ENCODE measurements around the gene CCDC192. TPM values are rescaled to one million over a fixed set of nuclear protein-coding genes. Genes with fewer than 3 reads are reported as not detected.

CCDC192 gene
- total RNA-seq, 1 donor from 2014 or later = not detected

- no peak for DNase-seq (ENCODE audit: low spot score)
- intact Hi-C loops (cut with DNase I) = no loop called here
Observed at GRCh38 chr5:127930311-127930710, 227.1 kb downstream of the CCDC192 start.

- intact Hi-C loops (cut with DNase I) = no loop called here
- DNase-seq (ENCODE audit: low spot score) = no peak
Observed at GRCh38 chr5:127931396-127931795, 228.2 kb downstream of the CCDC192 start.

GRCh38 chr5:127933348-127933747, 230.2 kb downstream of the CCDC192 start:
- no peak for DNase-seq (ENCODE audit: low spot score)
- intact Hi-C loops (cut with DNase I) = no loop called here

- no peak for DNase-seq (ENCODE audit: low spot score)
- intact Hi-C loops (cut with DNase I) = no loop called here
Observed at GRCh38 chr5:127934791-127935256, 231.6 kb downstream of the CCDC192 start.

GRCh38 chr5:127935398-127935797, 232.2 kb downstream of the CCDC192 start:
- intact Hi-C loops (cut with DNase I) = no loop called here
- no peak for DNase-seq (ENCODE audit: low spot score)

- intact Hi-C loops (cut with DNase I) = no loop called here
- DNase-seq (ENCODE audit: low spot score) = no peak
Observed at GRCh38 chr5:127936439-127936972, 233.3 kb downstream of the CCDC192 start.

- DNase-seq (ENCODE audit: low spot score) = no peak
- intact Hi-C loops (cut with DNase I) = no loop called here
Observed at GRCh38 chr5:127938746-127939145, 235.6 kb downstream of the CCDC192 start.

- DNase-seq (ENCODE audit: low spot score) = no peak
- intact Hi-C loops (cut with DNase I) = no loop called here
Observed at GRCh38 chr5:127940854-127941253, 237.7 kb downstream of the CCDC192 start.

- intact Hi-C loops (cut with DNase I) = no loop called here
Observed at GRCh38 chr5:127941646-127942045, 238.5 kb downstream of the CCDC192 start.

GRCh38 chr5:127942246-127943060, 239.3 kb downstream of the CCDC192 start:
- intact Hi-C loops (cut with DNase I) = no loop called here
- no peak for DNase-seq (ENCODE audit: low spot score)

More at GRCh38 chr5:127941646-127942045, 238.5 kb downstream of the CCDC192 start:
- DNase-seq (ENCODE audit: low spot score) = no peak

GRCh38 chr5:127943061-127943371, 239.8 kb downstream of the CCDC192 start:
- intact Hi-C loops (cut with DNase I) = no loop called here
- no peak for DNase-seq (ENCODE audit: low spot score)

GRCh38 chr5:127944125-127944524, 240.9 kb downstream of the CCDC192 start:
- DNase-seq (ENCODE audit: low spot score) = no peak
- intact Hi-C loops (cut with DNase I) = no loop called here

GRCh38 chr5:127947941-127948340, 244.8 kb downstream of the CCDC192 start:
- intact Hi-C loops (cut with DNase I) = no loop called here

GRCh38 chr5:127950707-127951391, 247.7 kb downstream of the CCDC192 start:
- intact Hi-C loops (cut with DNase I) = no loop called here
- DNase-seq (ENCODE audit: low spot score) = no peak

More at GRCh38 chr5:127947941-127948340, 244.8 kb downstream of the CCDC192 start:
- no peak for DNase-seq (ENCODE audit: low spot score)

- no peak for DNase-seq (ENCODE audit: low spot score)
- intact Hi-C loops (cut with DNase I) = no loop called here
Observed at GRCh38 chr5:127951791-127952190, 248.6 kb downstream of the CCDC192 start.

GRCh38 chr5:127957183-127957582, 254.0 kb downstream of the CCDC192 start:
- intact Hi-C loops (cut with DNase I) = loop anchor here (5.0 kb wide), 1 partner anchor 125 kb away; the partner anchor contains the start of gene SLC12A2
- peak; percentile 76 for DNase-seq (ENCODE audit: low spot score)

- intact Hi-C loops (cut with DNase I) = loop anchor here (5.0 kb wide), 1 partner anchor 125 kb away; the partner anchor contains the start of gene SLC12A2
- DNase-seq (ENCODE audit: low spot score) = no peak
Observed at GRCh38 chr5:127957701-127958239, 254.6 kb downstream of the CCDC192 start.

GRCh38 chr5:127958421-127959011, 255.3 kb downstream of the CCDC192 start:
- no peak for DNase-seq (ENCODE audit: low spot score)
- intact Hi-C loops (cut with DNase I) = loop anchor here (5.0 kb wide), 1 partner anchor 124 kb away; the partner anchor contains the start of gene SLC12A2

GRCh38 chr5:127959152-127959764, 256.1 kb downstream of the CCDC192 start:
- no peak for DNase-seq (ENCODE audit: low spot score)

More at GRCh38 chr5:127959152-127959764, 256.1 kb downstream of the CCDC192 start:
- intact Hi-C loops (cut with DNase I) = loop anchor here (5.0 kb wide), 1 partner anchor 123 kb away; the partner anchor contains the start of gene SLC12A2
